Measurements from ENCODE around the gene CLSTN1. TPM values are rescaled to one million over a fixed set of nuclear protein-coding genes. Genes with fewer than 3 reads are reported as not detected.

Gene CLSTN1
- total and polyA plus RNA-seq, 2 of the 13 experiments (the other 11 are each of a cell fraction or from before 2014, with no cell fraction given), result 19.7 to 29.8 TPM

- TF ChIP-seq ZNF414 (CRISPR knock-in tag; IDR thresholded peaks at IDR 0.05) (no peak), NR2F6 (IDR thresholded peaks at IDR 0.05) (no peak), NR2F6 (CRISPR knock-in tag; IDR thresholded peaks at IDR 0.05) (no peak), NFYC (CRISPR knock-in tag; IDR thresholded peaks at IDR 0.05) (no peak), TBX2 (CRISPR knock-in tag; IDR thresholded peaks at IDR 0.05; ENCODE audit: borderline replicate concordance) (0 out of 2 replicates have a peak, but pooled peaks have one; percentile 3), ZNF275 (CRISPR knock-in tag; IDR thresholded peaks at IDR 0.05; ENCODE audit: borderline replicate concordance) (no peak), ZNF839 (CRISPR knock-in tag; IDR thresholded peaks at IDR 0.05; ENCODE audit: borderline replicate concordance) (no peak), MXD1 (CRISPR knock-in tag; IDR thresholded peaks at IDR 0.05) (no peak), PPARG (CRISPR knock-in tag; conservative IDR thresholded peaks at IDR 0.05) (no peak), RBM39 (IDR thresholded peaks at IDR 0.05; ENCODE audit: low read depth, low read length, poor library complexity, severe bottlenecking) (peak; percentile 58), HINFP (CRISPR knock-in tag; IDR thresholded peaks at IDR 0.05; ENCODE audit: low read depth) (peak; percentile 100), ZNF350 (CRISPR knock-in tag; IDR thresholded peaks at IDR 0.05; ENCODE audit: borderline replicate concordance, low read depth) (no peak), ASH2L (IDR thresholded peaks at IDR 0.05; ENCODE audit: insufficient read length, low read depth, low read length) (peak; percentile 32), KDM5B (CRISPR knock-in tag; IDR thresholded peaks at IDR 0.05; ENCODE audit: borderline replicate concordance) (peak; percentile 57; the same call in 1 of the 2 replicates), THAP11 (CRISPR knock-in tag; IDR thresholded peaks at IDR 0.05) (peak; percentile 41; the same call in 1 of the 2 replicates), SMYD3 (CRISPR knock-in tag; IDR thresholded peaks at IDR 0.05) (no peak), PHF8 (CRISPR knock-in tag; IDR thresholded peaks at IDR 0.05) (peak; percentile 63; the same call in 1 of the 2 replicates), DPF2 (CRISPR knock-in tag; IDR thresholded peaks at IDR 0.05; ENCODE audit: borderline replicate concordance, low read depth) (no peak), ZFP82 (CRISPR knock-in tag; IDR thresholded peaks at IDR 0.05; ENCODE audit: borderline replicate concordance) (no peak), IRF9 (CRISPR knock-in tag; IDR thresholded peaks at IDR 0.05; ENCODE audit: borderline replicate concordance) (no peak), ZNF790 (CRISPR knock-in tag; IDR thresholded peaks at IDR 0.05; ENCODE audit: borderline replicate concordance) (no peak), CREM (IDR thresholded peaks at IDR 0.05) (no peak), CREM (CRISPR knock-in tag; IDR thresholded peaks at IDR 0.05) (no peak), TFDP1 (CRISPR knock-in tag; IDR thresholded peaks at IDR 0.05; ENCODE audit: borderline replicate concordance) (0 out of 2 replicates have a peak, but pooled peaks have one; percentile 17)
These were observed at the start of gene CLSTN1 (continued) for GRCh38 chr1:9823943-9824701.

All from HepG2 (cell line).